ENCODE measurements around the gene EID2. TPM values are rescaled to one million over a fixed set of nuclear protein-coding genes. Genes with fewer than 3 reads are reported as not detected.

The EID2 gene
- polyA plus RNA-seq, 4 donors, result 9.9 to 13.4 (median 11.9) TPM

DNA sequence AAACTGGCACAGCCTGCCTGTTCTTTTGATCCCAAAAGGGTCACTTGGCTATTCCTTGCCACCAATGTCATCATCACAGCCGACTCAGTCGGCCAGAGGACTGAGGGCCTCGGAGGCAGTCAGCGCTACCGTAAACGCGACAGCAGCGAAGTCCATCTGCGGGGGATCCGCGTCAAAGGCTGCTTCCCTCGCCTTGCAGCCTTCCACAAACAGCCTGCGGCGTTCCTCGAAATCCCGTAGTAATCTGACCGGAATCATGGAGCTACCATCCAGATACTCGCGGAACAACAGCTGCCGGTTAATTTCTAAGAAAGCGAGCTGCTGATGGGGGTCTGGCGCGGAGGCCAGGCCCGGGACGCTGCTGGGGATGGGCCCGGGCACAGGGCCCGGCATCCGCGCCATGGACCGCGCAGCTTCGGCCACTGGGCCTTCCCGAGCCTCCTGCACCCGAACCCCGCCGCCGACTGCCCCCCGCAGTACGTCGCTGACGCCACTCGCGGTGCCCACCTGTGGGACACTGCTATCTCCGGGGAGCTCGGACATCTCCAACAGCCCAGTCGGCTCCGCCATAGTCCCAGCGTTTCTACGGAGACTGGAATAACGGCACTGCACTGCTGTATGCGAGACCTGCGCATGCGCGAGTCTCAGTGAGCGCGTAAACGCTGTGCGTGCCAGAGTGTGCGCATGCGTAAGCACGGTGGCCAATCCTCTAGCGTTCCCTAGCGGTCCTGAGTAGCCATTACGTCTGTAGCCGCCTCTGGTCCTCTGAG is 7.5 kb downstream of the EID2 start, which contains the start of gene EID2B:
TSS of gene EID2B (minus strand) at position 620 of the 770 bp plus-strand sequence. CDS start at position 570, 50 bp downstream.
- Histone ChIP-seq H3K4me1 (ENCODE audit: control insufficient read depth in 3 of 3, insufficient read depth in 2 of 3, low read depth in 1 of 3, low read length in 2 of 3) (peaks cover 0 to 4% (median 2%) of the 10 kb centered on the region in 3 donors), H3K4me3 (ENCODE audit: low read depth in 1 of 3, low read length in 3 of 3) (peak within 1 kb of the TSS; percentile 70 to 78 (median 73)), H3K27ac (ENCODE audit: low read depth in 1 of 3, low read length in 2 of 3) (peak within 1 kb of the TSS; percentile 14 to 76 (median 75)), H3K36me3 (ENCODE audit: control insufficient read depth in 3 of 3, insufficient read depth in 2 of 3, low read depth in 1 of 3, low read length in 3 of 3) (no peaks in the 10 kb centered on the region), H3K9me3 (ENCODE audit: control insufficient read depth in 2 of 2, insufficient read depth in 1 of 2, low read depth in 1 of 2, low read length in 1 of 2) (no peaks in the 10 kb centered on the region), H3K27me3 (ENCODE audit: control insufficient read depth in 3 of 3, insufficient read depth in 3 of 3, low read length in 3 of 3) (peaks cover 0 to 2% (median 0%) of the 10 kb centered on the region in 3 donors)
- peak; percentile 96 to 97 for DNase-seq
- FAIRE-seq, result no peak
- 0% methylated on average over 65 of the region's 65 CpGs for WGBS, 3 donors

DNA sequence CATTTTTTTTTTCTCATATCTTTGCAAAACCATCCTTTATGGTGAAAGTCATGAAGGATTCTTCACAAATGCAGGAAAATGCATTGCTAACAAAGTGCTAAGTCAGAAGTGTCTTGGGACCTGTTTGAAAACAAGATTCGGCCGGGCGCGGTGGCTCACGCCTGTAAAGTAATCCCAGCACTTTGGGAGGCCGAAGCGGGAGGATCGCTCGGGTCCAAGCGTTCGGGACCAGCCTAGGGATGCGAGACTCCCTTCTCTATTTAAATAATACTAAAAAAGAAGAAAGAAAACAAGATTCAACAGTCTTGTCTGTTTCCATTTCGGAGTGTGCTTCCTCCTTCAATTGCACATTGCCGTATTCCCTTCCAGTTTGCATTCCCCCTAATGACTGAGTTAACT is 8.1 kb downstream of the EID2 start:
- Histone ChIP-seq H3K27me3 (ENCODE audit: control insufficient read depth in 3 of 3, insufficient read depth in 3 of 3, low read length in 3 of 3) (peaks cover 0 to 2% (median 0%) of the 10 kb centered on the region in 3 donors), H3K4me1 (ENCODE audit: control insufficient read depth in 3 of 3, insufficient read depth in 2 of 3, low read depth in 1 of 3, low read length in 2 of 3) (peaks cover 0 to 4% (median 2%) of the 10 kb centered on the region in 3 donors), H3K9me3 (ENCODE audit: control insufficient read depth in 2 of 2, insufficient read depth in 1 of 2, low read depth in 1 of 2, low read length in 1 of 2) (no peaks in the 10 kb centered on the region), H3K4me3 (ENCODE audit: low read depth in 1 of 3, low read length in 3 of 3) (peak overlapping the region in 2 of 3 donors; percentile 70 to 78), H3K27ac (ENCODE audit: low read depth in 1 of 3, low read length in 2 of 3) (peak overlapping the region in 2 of 3 donors; percentile 75 to 76), H3K36me3 (ENCODE audit: control insufficient read depth in 3 of 3, insufficient read depth in 2 of 3, low read depth in 1 of 3, low read length in 3 of 3) (no peaks in the 10 kb centered on the region)
- FAIRE-seq, result no peak
- DNase-seq, result no peak
- WGBS, 3 donors, result 39 to 55% (median 49%) methylated on average over 14 of the region's 14 CpGs

DNA sequence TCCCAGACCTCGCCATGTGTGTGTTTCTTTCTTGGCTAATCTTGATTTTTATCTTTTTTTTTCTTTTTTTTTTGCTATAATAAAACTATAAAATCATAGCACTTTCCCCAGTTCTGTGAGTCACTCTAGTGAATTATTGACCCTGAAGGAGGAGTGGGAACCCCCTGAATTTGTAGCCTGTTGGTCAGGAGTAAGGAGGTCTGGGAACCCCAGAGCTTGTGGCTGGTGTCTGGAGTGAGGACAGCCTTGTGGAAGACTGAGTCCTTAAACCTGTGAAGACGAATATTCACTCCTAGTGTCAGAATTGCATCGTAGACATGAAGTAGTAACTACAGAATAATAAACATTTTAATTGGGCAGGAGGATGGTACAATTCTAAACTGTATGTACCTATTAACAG is 14.8 kb downstream of the EID2 start:
- WGBS, 3 donors, result 48 to 76% (median 51%) methylated on average over 3 of the region's 3 CpGs
- H3K27ac ChIP-seq (ENCODE audit: low read depth in 1 of 3, low read length in 2 of 3), result no peak overlapping the region
- peak in 1 of 2 donors; percentile 32 for DNase-seq

DNA sequence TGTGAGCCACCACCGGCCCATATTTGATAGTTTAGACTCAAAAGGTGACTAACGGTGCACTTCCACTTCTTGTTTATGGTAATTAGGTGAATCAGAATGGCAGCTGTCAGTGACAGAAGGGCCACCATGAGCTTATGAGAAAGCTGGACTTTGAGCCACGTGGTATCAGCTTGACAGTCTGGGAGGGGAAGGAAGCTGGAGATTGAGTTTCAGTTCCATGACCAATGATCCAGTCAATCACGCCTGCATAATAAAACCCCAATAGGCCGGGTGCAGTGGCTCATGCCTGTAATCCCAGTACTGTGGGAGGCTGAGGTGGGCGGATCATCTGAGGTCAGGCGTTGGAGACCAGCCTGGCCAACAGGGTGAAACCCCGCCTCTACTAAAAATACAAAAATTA is 15.5 kb downstream of the EID2 start:
- H3K4me3 ChIP-seq (ENCODE audit: low read depth in 1 of 3, low read length in 3 of 3), result no peak overlapping the region
- H3K36me3 ChIP-seq (ENCODE audit: control insufficient read depth in 3 of 3, insufficient read depth in 2 of 3, low read depth in 1 of 3, low read length in 3 of 3), result no peaks in the 10 kb centered on the region
- H3K27ac ChIP-seq (ENCODE audit: low read depth in 1 of 3, low read length in 2 of 3), result no peak overlapping the region
- no peaks in the 10 kb centered on the region for H3K9me3 ChIP-seq (ENCODE audit: control insufficient read depth in 2 of 2, insufficient read depth in 1 of 2, low read depth in 1 of 2, low read length in 1 of 2)
- FAIRE-seq (no peak), DNase-seq (peak; percentile 80 to 91)
- 13 to 63% (median 40%) methylated on average over 8 of the region's 8 CpGs for WGBS, 3 donors
- peaks cover 0 to 3% (median 0%) of the 10 kb centered on the region in 3 donors for H3K4me1 ChIP-seq (ENCODE audit: control insufficient read depth in 3 of 3, insufficient read depth in 2 of 3, low read depth in 1 of 3, low read length in 2 of 3)
- no peaks in the 10 kb centered on the region for H3K27me3 ChIP-seq (ENCODE audit: control insufficient read depth in 3 of 3, insufficient read depth in 3 of 3, low read length in 3 of 3)

More for the DNA sequence above, 14.8 kb downstream of the EID2 start:
- Histone ChIP-seq H3K9me3 (ENCODE audit: control insufficient read depth in 2 of 2, insufficient read depth in 1 of 2, low read depth in 1 of 2, low read length in 1 of 2) (no peaks in the 10 kb centered on the region), H3K27me3 (ENCODE audit: control insufficient read depth in 3 of 3, insufficient read depth in 3 of 3, low read length in 3 of 3) (no peaks in the 10 kb centered on the region), H3K36me3 (ENCODE audit: control insufficient read depth in 3 of 3, insufficient read depth in 2 of 3, low read depth in 1 of 3, low read length in 3 of 3) (no peaks in the 10 kb centered on the region), H3K4me1 (ENCODE audit: control insufficient read depth in 3 of 3, insufficient read depth in 2 of 3, low read depth in 1 of 3, low read length in 2 of 3) (peaks cover 0 to 3% (median 0%) of the 10 kb centered on the region in 3 donors), H3K4me3 (ENCODE audit: low read depth in 1 of 3, low read length in 3 of 3) (no peak overlapping the region)
- no peak for FAIRE-seq

DNA sequence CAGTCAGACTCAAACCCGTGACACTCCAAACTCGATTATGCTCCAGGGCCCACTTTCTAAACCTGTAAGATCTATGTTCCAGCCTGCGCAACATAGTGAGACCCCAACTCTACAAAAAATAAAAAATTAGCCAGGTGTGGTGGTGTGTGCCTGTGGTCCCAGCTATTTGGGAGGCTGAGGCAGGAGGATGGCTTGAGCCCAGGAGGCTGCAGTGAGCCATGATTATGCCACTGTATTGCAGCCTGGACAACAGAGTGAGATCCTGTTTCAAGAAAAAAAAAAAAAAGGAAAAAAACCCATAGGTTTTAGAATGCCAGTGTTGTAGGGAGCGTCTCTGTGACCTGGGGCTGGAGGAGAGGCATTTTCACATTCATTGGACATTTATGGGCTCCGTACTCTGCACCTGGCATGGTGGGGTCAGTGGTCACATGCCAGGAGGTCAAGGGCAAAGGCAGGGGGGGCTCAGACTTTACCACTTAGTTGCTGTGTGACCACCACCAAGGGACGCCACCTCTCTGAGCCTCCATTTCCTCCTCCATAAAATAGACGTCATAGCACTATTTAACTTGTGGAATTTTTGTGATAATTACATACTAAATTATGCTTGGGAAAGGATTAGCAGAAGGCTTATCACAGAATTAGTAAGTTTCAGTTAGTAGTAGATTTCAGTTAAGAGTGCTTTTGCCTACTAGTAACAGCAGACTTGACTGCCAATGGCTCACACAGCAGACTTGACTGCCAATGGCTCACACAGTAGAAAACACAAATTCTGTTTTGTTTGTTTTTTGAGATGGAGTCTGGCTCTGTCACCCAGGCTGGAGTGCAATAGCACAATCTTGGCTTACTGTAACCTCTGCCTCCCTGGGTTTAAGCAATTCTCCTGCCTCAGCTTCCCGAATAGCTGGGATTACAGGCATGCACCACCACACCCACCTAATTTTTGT is 19.1 kb downstream of the EID2 start:
- WGBS, 3 donors, result 73 to 84% (median 84%) methylated on average over 8 of the region's 8 CpGs
- DNase-seq (no peak), FAIRE-seq (no peak)
- Histone ChIP-seq H3K27me3 (ENCODE audit: control insufficient read depth in 3 of 3, insufficient read depth in 3 of 3, low read length in 3 of 3) (peaks cover 0 to 22% (median 11%) of the 10 kb centered on the region in 3 donors), H3K27ac (ENCODE audit: low read depth in 1 of 3, low read length in 2 of 3) (no peak overlapping the region), H3K4me1 (ENCODE audit: control insufficient read depth in 3 of 3, insufficient read depth in 2 of 3, low read depth in 1 of 3, low read length in 2 of 3) (peaks cover 0 to 3% (median 0%) of the 10 kb centered on the region in 3 donors), H3K4me3 (ENCODE audit: low read depth in 1 of 3, low read length in 3 of 3) (no peak overlapping the region), H3K36me3 (ENCODE audit: control insufficient read depth in 3 of 3, insufficient read depth in 2 of 3, low read depth in 1 of 3, low read length in 3 of 3) (no peaks in the 10 kb centered on the region), H3K9me3 (ENCODE audit: control insufficient read depth in 2 of 2, insufficient read depth in 1 of 2, low read depth in 1 of 2, low read length in 1 of 2) (no peaks in the 10 kb centered on the region)

DNA sequence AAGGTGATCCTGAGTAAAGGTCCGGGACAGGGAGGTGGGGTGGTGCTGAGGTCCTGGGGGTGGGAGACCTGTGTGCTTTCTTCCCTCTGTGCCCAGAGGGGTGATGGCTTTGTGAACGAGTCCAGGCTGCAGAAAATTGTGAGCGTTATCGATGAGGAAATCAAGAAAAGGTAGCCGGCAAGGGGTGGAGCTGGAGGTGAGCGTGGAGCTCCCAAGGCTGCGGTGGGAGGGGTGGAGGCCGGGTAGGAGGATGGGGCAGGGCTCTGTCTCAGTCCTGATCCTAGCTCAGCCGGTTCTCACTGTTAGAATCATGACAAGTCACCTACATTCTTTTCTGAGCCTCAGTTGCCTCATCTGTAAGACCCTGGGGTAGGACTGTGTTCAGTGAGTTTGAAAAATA is 21.0 kb downstream of the EID2 start:
- no peak overlapping the region for H3K4me3 ChIP-seq (ENCODE audit: low read depth in 1 of 3, low read length in 3 of 3)
- H3K27ac ChIP-seq (ENCODE audit: low read depth in 1 of 3, low read length in 2 of 3), result no peak overlapping the region
- H3K36me3 ChIP-seq (ENCODE audit: control insufficient read depth in 3 of 3, insufficient read depth in 2 of 3, low read depth in 1 of 3, low read length in 3 of 3), result no peaks in the 10 kb centered on the region
- peaks cover 3 to 40% (median 28%) of the 10 kb centered on the region in 3 donors for H3K27me3 ChIP-seq (ENCODE audit: control insufficient read depth in 3 of 3, insufficient read depth in 3 of 3, low read length in 3 of 3)
- peaks cover 0 to 5% (median 2%) of the 10 kb centered on the region in 3 donors for H3K4me1 ChIP-seq (ENCODE audit: control insufficient read depth in 3 of 3, insufficient read depth in 2 of 3, low read depth in 1 of 3, low read length in 2 of 3)
- no peaks in the 10 kb centered on the region for H3K9me3 ChIP-seq (ENCODE audit: control insufficient read depth in 2 of 2, insufficient read depth in 1 of 2, low read depth in 1 of 2, low read length in 1 of 2)
- 24 to 59% (median 49%) methylated on average over 9 of the region's 9 CpGs for WGBS, 3 donors
- DNase-seq (no peak), FAIRE-seq (no peak)

DNA sequence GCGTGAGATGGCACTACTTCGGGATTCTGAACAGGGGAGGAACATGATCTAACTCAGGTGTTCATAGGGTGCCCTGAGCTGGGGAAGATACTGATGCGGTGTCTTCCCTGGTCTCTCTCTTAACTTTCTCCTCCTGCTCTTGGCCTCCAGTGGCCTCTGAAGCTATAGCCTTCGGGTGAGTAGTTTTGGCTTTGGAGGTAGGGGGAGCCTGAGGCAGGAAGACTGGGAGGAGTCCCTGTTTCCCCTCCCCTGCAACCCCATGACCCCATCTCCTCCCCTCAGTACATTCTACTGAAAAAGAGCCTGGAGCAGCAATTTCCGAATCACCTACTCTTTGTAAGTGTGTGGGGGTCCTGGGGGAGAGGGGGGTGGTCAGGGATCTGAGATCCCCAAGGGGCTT is 21.5 kb downstream of the EID2 start:
- FAIRE-seq, result no peak

DNA sequence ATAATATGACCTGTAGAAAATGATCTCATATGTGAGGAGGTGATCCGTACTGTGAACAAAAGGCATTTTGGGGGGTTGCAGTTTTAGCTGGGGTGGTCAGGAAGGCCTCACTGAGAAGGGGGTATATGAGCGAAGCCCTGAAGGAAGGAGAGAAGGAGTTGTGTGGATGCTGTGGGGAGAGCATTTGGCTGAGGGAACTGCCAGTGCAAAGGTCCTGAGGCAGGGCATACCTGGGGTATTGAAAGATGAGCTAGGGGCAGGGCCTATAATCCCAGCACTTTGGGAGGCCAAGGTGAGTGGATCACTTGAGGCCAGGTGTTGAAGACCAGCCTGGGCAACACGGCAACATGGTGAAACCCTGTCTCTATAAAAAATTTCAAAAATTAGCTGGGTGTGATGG is 22.5 kb downstream of the EID2 start:
- Histone ChIP-seq H3K27ac (ENCODE audit: low read depth in 1 of 3, low read length in 2 of 3) (no peak overlapping the region), H3K27me3 (ENCODE audit: control insufficient read depth in 3 of 3, insufficient read depth in 3 of 3, low read length in 3 of 3) (peaks cover 7 to 53% (median 35%) of the 10 kb centered on the region in 3 donors), H3K4me3 (ENCODE audit: low read depth in 1 of 3, low read length in 3 of 3) (no peak overlapping the region), H3K4me1 (ENCODE audit: control insufficient read depth in 3 of 3, insufficient read depth in 2 of 3, low read depth in 1 of 3, low read length in 2 of 3) (peaks cover 0 to 5% (median 2%) of the 10 kb centered on the region in 3 donors), H3K9me3 (ENCODE audit: control insufficient read depth in 2 of 2, insufficient read depth in 1 of 2, low read depth in 1 of 2, low read length in 1 of 2) (no peaks in the 10 kb centered on the region), H3K36me3 (ENCODE audit: control insufficient read depth in 3 of 3, insufficient read depth in 2 of 3, low read depth in 1 of 3, low read length in 3 of 3) (no peaks in the 10 kb centered on the region)
- 62 to 71% (median 70%) methylated on average over 3 of the region's 3 CpGs for WGBS, 3 donors
- DNase-seq (no peak), FAIRE-seq (no peak)

More for the DNA sequence above, 21.5 kb downstream of the EID2 start:
- H3K36me3 ChIP-seq (ENCODE audit: control insufficient read depth in 3 of 3, insufficient read depth in 2 of 3, low read depth in 1 of 3, low read length in 3 of 3), result no peaks in the 10 kb centered on the region
- no peak overlapping the region for H3K4me3 ChIP-seq (ENCODE audit: low read depth in 1 of 3, low read length in 3 of 3)
- H3K27me3 ChIP-seq (ENCODE audit: control insufficient read depth in 3 of 3, insufficient read depth in 3 of 3, low read length in 3 of 3), result peaks cover 7 to 46% (median 33%) of the 10 kb centered on the region in 3 donors
- DNase-seq, result no peak
- peaks cover 0 to 5% (median 2%) of the 10 kb centered on the region in 3 donors for H3K4me1 ChIP-seq (ENCODE audit: control insufficient read depth in 3 of 3, insufficient read depth in 2 of 3, low read depth in 1 of 3, low read length in 2 of 3)
- 62 to 69% (median 66%) methylated on average over 5 of the region's 5 CpGs for WGBS, 3 donors
- no peaks in the 10 kb centered on the region for H3K9me3 ChIP-seq (ENCODE audit: control insufficient read depth in 2 of 2, insufficient read depth in 1 of 2, low read depth in 1 of 2, low read length in 1 of 2)
- no peak overlapping the region for H3K27ac ChIP-seq (ENCODE audit: low read depth in 1 of 3, low read length in 2 of 3)
